GM18505 (cell line): Measurements from ENCODE around the gene ARHGEF4.

Experiments used
- ATAC-seq: cut with Tn5 transposase; IDR thresholded peaks from one replicate; pipeline ENCODE4 v1.9.1; 2021; ENCODE audit not compliant: unreplicated experiment
- POLR2A ChIP-seq: IDR thresholded peaks from 4 replicates; pipeline ENCODE4 v1.6.1; 2011; ENCODE audit warnings: borderline replicate concordance; ENCODE audit not compliant: insufficient read depth, insufficient read length; ENCODE audit errors: extremely low read depth

The ARHGEF4 gene

GRCh38 chr2:130824492-130825061 lies 12.1 kb upstream of the ARHGEF4 start:
- ATAC-seq = peak; percentile 85
- no peak for TF ChIP-seq POLR2A

- TF ChIP-seq POLR2A = no peak
- ATAC-seq = no peak
Measured at GRCh38 chr2:130825231-130825965, 11.3 kb upstream of the ARHGEF4 start.

GRCh38 chr2:130825966-130826253 lies 10.8 kb upstream of the ARHGEF4 start:
- ATAC-seq = no peak
- TF ChIP-seq POLR2A = no peak

GRCh38 chr2:130826419-130826818 lies 10.3 kb upstream of the ARHGEF4 start:
- no peak for ATAC-seq
- no peak for TF ChIP-seq POLR2A

- TF ChIP-seq POLR2A = no peak
Measured at GRCh38 chr2:130826821-130827501, 9.8 kb upstream of the ARHGEF4 start.

GRCh38 chr2:130827502-130828251 lies 9.0 kb upstream of the ARHGEF4 start:
- no peak for ATAC-seq
- TF ChIP-seq POLR2A = no peak

More at GRCh38 chr2:130826821-130827501, 9.8 kb upstream of the ARHGEF4 start:
- no peak for ATAC-seq

- no peak for TF ChIP-seq POLR2A
- no peak for ATAC-seq
Measured at GRCh38 chr2:130828461-130828860, 8.3 kb upstream of the ARHGEF4 start.

- TF ChIP-seq POLR2A = no peak
Measured at GRCh38 chr2:130829015-130829414, 7.7 kb upstream of the ARHGEF4 start.

GRCh38 chr2:130830538-130830937 lies 6.2 kb upstream of the ARHGEF4 start:
- no peak for ATAC-seq
- no peak for TF ChIP-seq POLR2A

More at GRCh38 chr2:130829015-130829414, 7.7 kb upstream of the ARHGEF4 start:
- ATAC-seq = no peak

GRCh38 chr2:130831356-130831755 lies 5.4 kb upstream of the ARHGEF4 start:
- TF ChIP-seq POLR2A = no peak
- no peak for ATAC-seq

- no peak for ATAC-seq
- TF ChIP-seq POLR2A = no peak
Measured at GRCh38 chr2:130832296-130832940, 4.3 kb upstream of the ARHGEF4 start.

- TF ChIP-seq POLR2A = no peak
- ATAC-seq = no peak
Measured at GRCh38 chr2:130834091-130834930, 2.4 kb upstream of the ARHGEF4 start.
